ENCODE data around the gene CIDEB.

GRCh38 chr14:24259282-24260025, 48.3 kb downstream of the CIDEB start:
- TF ChIP-seq CTCF (conservative IDR thresholded peaks at IDR 0.05; ENCODE audit: low read depth, low read length): no peak
- TF ChIP-seq EZH2 (IDR thresholded peaks at IDR 0.05; ENCODE audit: borderline replicate concordance, low read depth, low read length, poor library complexity, severe bottlenecking): no peak

Data from A673 (cell line).